LoVo (cell line): ENCODE measurements around the gene SEMA4A.
A peak's percentile ranks its signal among the peaks of the same experiment; 100 is the strongest.
"Not testable (repeated sequence)": the region's sequence is repeated elsewhere in the genome, so short reads cannot be mapped to it uniquely, and the experiment has no call there.

Source experiments
- DNase-seq: peaks from one replicate; pipeline ENCODE4 v3.0.0-alpha.2; 2016; ENCODE audit warnings: low spot score

SEMA4A gene

GRCh38 chr1:156119503-156120209 is 33.7 kb upstream of the SEMA4A start:
- peak; percentile 71 for DNase-seq

DNA sequence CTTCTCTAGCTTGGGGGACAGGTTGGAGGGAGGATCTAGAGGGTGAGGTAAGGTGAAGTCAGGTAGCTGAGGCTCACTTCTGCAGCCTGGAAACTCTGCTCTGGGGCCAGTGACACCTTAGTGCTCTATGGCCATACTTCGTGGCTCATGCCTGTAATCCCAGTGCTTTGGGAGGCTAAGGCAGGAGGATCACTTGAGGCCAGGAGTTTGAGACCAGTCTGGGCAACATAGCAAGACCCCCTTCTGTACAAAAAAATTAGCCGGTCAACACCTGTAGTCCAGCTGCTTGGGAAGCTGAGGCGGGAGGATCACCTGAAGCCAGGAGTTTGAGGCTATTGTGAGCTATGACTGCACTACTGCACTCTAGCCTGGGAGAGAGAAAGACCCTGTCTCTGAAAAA is 33.1 kb upstream of the SEMA4A start:
- no peak for DNase-seq

GRCh38 chr1:156121005-156121404 is 32.4 kb upstream of the SEMA4A start:
- DNase-seq = not testable (repeated sequence)

- no peak for DNase-seq
Observed at GRCh38 chr1:156121457-156121856, 31.9 kb upstream of the SEMA4A start.

DNA sequence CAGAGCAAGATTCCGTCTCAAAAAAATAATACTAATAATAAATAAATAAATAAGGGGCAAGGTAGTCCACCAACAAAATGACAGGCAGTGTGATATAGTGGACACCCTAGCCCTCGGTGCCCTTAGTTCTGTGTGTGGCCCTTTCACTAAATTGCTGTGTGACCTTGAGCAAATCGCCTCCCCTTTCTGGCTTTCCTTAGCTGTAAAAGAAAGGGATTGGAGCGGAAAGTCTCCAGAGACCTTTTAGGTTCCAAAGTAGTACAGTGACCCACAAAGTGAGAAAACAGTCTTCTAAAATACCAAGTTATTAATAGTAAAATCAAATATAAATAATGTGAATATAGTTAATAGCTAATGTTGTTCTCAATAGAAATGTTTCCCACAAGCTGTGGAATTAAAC is 31.3 kb upstream of the SEMA4A start:
- no peak for DNase-seq

DNA sequence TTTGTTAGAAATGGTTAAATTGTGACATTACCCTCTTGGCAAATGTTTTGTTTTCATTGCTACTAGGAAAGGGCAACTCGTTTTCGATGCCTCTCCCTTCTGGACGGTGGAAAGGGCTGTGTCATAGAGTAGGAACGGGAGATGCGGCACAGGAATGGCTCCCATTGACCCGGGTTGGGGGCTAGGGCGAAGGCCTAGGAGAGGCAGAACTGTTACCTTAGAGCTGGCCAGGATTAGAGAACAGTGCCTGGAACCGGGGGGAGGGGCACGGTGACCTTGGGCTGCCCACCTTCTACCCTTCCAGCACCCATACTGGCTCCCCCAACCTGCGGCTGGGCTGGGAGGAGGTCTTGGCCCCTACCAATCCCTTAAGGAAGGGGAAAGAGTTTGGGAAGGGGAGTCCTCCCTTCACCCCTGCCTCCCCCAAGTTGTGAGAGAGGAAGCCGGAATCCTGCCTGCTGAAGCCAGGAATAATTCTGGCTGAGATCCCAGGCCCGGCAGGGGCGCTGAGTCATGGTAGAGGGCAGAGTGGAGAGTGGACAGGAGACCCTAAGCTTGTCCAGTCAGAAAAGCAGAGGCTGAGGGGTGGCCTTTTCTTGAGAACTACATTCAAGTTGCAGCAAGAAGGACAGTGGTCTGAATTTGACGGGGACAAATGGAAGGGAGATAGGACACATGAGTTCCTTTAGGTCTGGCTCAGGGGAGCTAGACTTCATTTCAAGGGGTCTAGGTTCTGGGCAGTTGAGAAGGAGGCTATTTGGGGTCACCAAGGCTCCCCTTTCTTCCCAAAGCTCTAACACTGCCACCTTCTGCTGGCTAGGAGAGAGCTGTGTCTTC is 30.6 kb upstream of the SEMA4A start:
- DNase-seq = peak; percentile 78

DNA sequence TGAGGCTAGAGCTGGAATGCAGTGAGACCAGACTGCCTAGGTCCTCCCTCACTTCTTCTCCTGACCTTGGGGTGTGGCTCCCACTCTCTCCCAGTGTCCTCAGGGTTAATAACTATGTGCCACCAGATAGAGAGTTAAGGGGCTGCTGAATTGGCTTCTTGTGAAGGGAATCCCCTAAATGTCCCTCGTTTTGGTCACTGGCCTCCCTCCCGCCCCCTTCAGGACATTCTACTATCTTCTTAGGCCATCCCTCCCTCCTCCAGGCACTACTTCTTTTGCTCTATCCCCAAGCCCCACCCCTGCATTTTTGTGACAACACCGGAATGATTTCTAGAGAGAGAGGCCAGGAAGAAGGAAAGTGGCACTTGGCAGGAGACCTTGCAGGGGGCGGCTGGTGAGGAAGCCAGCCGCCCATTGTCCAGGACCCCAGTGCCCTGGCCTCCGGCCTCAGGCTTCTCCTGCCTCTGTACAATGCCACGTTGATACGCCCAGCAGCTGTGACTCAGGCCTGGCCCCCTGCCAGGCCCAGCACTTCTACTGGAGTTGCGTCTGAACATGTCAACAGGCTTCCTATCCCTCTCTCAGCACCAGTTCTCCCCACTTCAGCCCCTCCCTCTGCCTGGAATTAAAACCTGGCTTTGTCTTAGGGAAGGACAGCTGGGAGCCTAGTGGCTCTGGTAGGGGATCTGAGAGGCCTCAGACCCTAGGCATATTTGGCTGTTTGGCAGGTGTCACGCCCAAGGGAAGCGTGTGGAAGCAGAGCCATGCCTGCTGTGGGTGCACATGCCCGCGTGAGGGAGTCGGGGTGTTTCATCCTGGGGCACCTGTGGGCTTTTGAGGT is 29.8 kb upstream of the SEMA4A start:
- DNase-seq = peak; percentile 97

DNA sequence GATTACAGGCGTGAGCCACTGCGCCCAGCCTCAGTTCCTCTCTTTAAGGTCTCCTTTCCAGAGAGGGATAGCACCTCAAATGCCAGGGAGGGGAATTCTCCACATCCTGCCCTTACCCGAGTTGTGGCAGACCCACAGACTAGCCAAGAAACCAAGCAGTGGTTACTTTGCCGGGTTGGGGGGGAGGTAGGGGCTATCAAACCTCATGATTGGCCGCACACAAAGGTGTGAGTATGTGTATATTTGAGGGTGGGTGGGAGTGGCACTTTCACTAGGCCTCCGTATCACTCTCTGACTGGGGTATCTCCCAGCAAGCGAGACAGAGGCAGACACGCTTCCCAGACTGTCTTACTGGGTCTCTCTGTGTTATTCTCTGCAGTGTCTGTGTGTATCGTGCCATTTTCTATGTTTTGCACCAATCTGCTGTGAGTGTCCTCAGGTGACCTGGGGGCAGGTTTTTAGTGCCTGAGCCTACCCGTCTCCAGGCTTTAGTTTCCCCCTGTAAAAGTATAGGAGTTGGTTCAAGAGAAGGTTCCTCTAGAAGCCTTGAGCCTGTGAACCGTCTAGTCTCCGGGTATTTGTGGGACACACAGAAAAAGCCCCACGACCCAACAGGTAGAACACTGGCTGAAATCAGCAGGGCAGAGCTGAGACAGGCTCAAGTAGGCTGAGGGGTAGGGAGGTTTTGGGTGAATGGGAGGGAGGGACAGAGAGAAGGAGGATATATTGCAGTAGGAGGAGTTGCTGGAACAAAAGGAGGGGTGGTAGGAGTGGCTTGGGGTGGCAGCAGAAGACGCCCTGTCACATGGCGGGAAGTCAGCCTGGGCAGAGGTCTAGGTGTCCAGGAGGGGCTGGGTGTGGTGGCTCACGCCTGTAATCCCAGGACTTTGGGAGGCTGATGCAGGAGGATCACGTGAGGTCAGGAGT is 28.6 kb upstream of the SEMA4A start:
- DNase-seq = peak; percentile 72

DNA sequence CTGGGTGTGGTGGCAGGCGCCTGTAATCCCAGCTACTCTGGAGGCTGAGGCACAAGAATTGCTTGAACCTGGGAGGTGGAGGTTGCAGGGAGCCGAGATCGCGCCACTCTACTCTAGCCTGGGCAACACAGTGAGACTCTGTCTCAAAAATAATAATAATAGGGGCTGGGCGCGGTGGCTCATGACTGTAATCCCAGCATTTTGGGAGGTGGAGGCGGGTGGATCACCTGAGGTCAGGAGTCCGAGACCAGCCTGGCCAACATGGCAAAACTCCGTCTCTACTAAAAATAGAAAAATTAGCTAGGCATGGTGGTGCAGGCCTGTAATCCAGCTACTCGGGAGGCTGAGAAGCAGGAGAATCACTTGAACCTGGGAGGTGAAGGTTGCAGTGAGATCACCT is 27.8 kb upstream of the SEMA4A start:
- DNase-seq = not testable (repeated sequence)

GRCh38 chr1:156126043-156126629 is 27.2 kb upstream of the SEMA4A start:
- peak; percentile 95 for DNase-seq

DNA sequence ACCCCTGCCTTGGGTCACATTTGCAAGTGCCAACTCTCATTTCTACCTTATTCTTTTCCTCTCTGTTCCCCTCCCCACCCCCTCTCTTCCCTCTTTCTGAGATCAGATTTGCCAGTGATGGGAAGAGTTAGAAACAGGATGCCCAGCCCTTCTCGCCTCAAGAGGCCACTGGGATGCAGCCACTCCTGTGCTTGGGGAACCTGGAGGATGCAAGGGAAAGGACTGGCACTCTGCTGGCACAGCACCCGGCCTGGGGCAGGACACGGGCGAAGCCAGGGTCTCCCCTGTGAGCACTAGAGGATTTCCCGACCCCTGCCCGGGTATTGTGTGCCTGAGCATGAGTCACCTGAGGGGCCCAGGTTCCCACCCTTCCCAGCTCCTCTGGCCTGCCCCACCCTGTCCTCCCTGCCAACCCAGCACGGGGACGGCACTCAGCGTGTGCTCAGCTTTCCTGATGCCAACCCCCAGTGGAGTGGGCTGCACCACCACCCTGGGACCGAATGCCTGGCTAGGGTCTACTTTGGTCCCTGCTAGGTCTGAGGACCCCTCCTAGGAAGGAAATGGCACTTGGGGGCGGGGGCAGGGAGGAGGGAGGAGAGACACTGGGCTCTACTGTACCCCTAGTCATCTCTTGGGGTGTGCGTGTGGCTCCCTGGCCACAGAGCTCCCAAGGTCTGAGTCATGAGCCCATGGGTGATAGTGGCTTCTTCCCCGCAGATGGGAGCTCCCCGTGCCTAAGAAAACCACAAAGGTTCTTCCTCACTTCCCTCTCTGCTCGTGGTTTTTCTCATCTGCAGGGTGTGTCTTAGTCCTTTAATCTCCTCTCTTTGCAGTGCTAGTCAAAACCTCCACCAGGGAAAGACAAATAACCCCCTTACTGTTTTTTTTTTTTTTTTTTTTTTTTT is 26.5 kb upstream of the SEMA4A start:
- DNase-seq = peak; percentile 92

- DNase-seq = no peak
Observed at GRCh38 chr1:156128308-156128653, 25.1 kb upstream of the SEMA4A start.

- no peak for DNase-seq
Observed at GRCh38 chr1:156128654-156129597, 24.5 kb upstream of the SEMA4A start.

DNA sequence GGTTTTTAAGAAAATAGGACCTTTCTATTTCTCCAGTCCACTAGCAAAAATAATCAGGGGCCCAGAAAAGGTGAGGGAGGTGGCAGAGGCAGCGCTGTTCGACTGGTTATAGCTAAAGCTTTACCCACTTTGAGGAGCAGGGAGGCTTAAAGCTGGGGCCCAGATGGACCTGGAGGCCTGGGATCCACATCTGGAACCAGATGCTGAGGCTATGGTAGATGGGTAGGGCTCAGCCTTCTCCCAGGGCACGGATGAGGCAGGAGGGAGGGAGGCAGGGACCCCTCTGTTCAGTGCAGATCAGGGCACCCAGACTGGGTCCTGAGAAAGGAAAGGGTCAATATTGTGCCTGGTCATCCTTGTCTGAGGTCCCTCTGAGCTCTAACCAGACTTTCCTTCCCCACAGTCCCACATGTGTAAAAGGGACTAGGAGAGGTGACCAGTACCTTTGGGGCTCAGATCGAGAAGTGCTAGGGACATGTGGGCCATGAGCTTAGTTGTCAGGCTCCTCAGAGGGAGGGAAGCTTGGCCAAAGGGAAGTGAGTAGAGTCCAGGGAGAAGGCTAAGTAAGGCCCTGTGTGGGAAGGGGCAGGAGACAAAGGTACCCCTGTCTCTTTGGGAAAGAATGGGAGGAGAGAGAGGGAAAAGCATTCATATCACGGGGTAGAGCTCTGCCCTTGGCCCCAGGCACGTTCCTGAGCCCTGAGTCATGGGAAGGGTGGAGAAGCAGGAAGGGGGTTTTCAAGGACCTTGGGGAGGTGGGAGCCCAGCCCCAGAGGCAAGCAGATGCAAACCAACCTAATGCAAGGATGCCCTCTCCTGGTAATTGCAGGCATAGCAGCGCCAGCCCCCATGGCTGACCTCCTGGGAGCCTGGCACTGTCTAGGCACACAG is 23.5 kb upstream of the SEMA4A start:
- peak; percentile 94 for DNase-seq

DNA sequence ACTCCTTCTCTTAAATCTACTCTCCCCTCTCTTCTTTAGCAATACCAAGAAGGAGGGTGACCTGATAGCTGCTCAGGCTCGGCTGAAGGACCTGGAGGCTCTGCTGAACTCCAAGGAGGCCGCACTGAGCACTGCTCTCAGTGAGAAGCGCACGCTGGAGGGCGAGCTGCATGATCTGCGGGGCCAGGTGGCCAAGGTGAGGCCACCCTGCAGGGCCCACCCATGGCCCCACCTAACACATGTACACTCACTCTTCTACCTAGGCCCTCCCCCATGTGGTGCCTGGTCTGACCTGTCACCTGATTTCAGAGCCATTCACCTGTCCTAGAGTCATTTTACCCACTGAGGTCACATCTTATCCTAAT is 22.8 kb upstream of the SEMA4A start:
- no peak for DNase-seq

GRCh38 chr1:156134716-156135435 is 18.5 kb upstream of the SEMA4A start:
- DNase-seq = no peak
